ENCODE results near the gene DAP.
A peak's percentile ranks its signal among the peaks of the same experiment; 100 is the strongest.
"Not testable (repeated sequence)": the region's sequence is repeated elsewhere in the genome, so short reads cannot be mapped to it uniquely, and the experiment has no call there.

Gene DAP

GRCh38 chr5:10734037-10734709 is 26.9 kb downstream of the DAP start:
- DNase-seq (ENCODE audit: low spot score): no peak

- no peak for DNase-seq (ENCODE audit: low spot score)
These were observed 27.6 kb downstream of the DAP start for GRCh38 chr5:10733426-10733825.

GRCh38 chr5:10731913-10732312 is 29.1 kb downstream of the DAP start:
- DNase-seq (ENCODE audit: low spot score): no peak

GRCh38 chr5:10730043-10730351 is 31.0 kb downstream of the DAP start:
- DNase-seq (ENCODE audit: low spot score): no peak

- DNase-seq (ENCODE audit: low spot score): no peak
These were observed 31.6 kb downstream of the DAP start for GRCh38 chr5:10729320-10730042.

GRCh38 chr5:10728679-10729078 is 32.4 kb downstream of the DAP start:
- DNase-seq (ENCODE audit: low spot score): no peak

- DNase-seq (ENCODE audit: low spot score): no peak
These were observed 33.2 kb downstream of the DAP start for GRCh38 chr5:10727861-10728260.

GRCh38 chr5:10726913-10727517 is 34.0 kb downstream of the DAP start:
- DNase-seq (ENCODE audit: low spot score): no peak

- no peak for DNase-seq (ENCODE audit: low spot score)
These were observed 34.7 kb downstream of the DAP start for GRCh38 chr5:10726179-10726912.

- no peak for DNase-seq (ENCODE audit: low spot score)
These were observed 35.4 kb downstream of the DAP start for GRCh38 chr5:10725636-10726035.

- DNase-seq (ENCODE audit: low spot score): peak; percentile 92
These were observed 36.1 kb downstream of the DAP start for GRCh38 chr5:10724781-10725507.

GRCh38 chr5:10723514-10723913 is 37.5 kb downstream of the DAP start:
- DNase-seq (ENCODE audit: low spot score): no peak

GRCh38 chr5:10720766-10721165 is 40.3 kb downstream of the DAP start:
- not testable (repeated sequence) for DNase-seq (ENCODE audit: low spot score)

GRCh38 chr5:10719965-10720364 is 41.1 kb downstream of the DAP start:
- DNase-seq (ENCODE audit: low spot score): no peak

GRCh38 chr5:10718617-10719016 is 42.4 kb downstream of the DAP start:
- DNase-seq (ENCODE audit: low spot score): not testable (repeated sequence)

- DNase-seq (ENCODE audit: low spot score): not testable (repeated sequence)
These were observed 44.2 kb downstream of the DAP start for GRCh38 chr5:10716825-10717224.

- no peak for DNase-seq (ENCODE audit: low spot score)
These were observed 45.3 kb downstream of the DAP start for GRCh38 chr5:10715605-10716290.

GRCh38 chr5:10712574-10713366 is 48.3 kb downstream of the DAP start:
- no peak for DNase-seq (ENCODE audit: low spot score)

- no peak for DNase-seq (ENCODE audit: low spot score)
These were observed 49.5 kb downstream of the DAP start for GRCh38 chr5:10711562-10711961.

GRCh38 chr5:10710513-10711128 is 50.4 kb downstream of the DAP start:
- DNase-seq (ENCODE audit: low spot score): no peak

Data from SW480 (cell line).